BE2C (cell line): ENCODE data around the gene STRBP.

Experiments
- DNase-seq: peaks from one replicate; pipeline ENCODE4 v3.0.0-alpha.2; 2020
- H3K27me3 ChIP-seq: fragments of 250-450 bp; sonication (Bioruptor Pico); 2 replicates; pipeline ENCODE4 v1.5.1; 2020; ENCODE audit warnings: mild to moderate bottlenecking
- H3K36me3 ChIP-seq: fragments of 250-450 bp; sonication (Bioruptor Pico); 2 replicates; pipeline ENCODE4 v1.5.1; 2020; ENCODE audit warnings: mild to moderate bottlenecking
- H3K4me1 ChIP-seq: fragments of 250-450 bp; sonication (Bioruptor Pico); 2 replicates; pipeline ENCODE4 v1.5.1; 2020
- H3K4me3 ChIP-seq: 2 replicates; pipeline ENCODE4 v1.5.1; 2011; ENCODE audit warnings: low read depth, low read length
- H3K9me3 ChIP-seq: fragments of 250-450 bp; sonication (Bioruptor Pico); 2 replicates; pipeline ENCODE4 v1.5.1; 2020
- TF ChIP-seq, protein P1 (sequence below): IDR thresholded peaks from 2 replicates; pipeline ENCODE4 v1.5.1; 2012; ENCODE audit warnings: mild to moderate bottlenecking, low read depth, low read length

The STRBP gene

DNA sequence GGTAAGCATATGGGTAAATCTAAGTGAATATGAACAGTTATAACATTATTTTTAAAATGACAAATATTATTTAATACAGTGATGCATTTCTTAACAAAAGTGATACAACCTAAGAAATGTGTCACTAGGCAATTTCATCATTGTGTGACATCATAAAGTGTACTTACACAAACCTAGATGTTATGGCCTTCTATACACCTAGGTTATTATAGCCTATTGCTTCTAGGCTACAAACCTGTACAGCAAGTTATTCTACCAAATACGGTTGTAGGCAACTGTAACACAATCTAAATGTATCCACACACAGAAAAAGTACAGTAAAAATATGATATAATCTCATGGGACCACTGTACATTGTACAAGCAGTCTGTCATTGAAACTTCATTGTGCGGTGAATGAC is 48.3 kb downstream of the STRBP start:
- TF ChIP-seq, protein P1, sequence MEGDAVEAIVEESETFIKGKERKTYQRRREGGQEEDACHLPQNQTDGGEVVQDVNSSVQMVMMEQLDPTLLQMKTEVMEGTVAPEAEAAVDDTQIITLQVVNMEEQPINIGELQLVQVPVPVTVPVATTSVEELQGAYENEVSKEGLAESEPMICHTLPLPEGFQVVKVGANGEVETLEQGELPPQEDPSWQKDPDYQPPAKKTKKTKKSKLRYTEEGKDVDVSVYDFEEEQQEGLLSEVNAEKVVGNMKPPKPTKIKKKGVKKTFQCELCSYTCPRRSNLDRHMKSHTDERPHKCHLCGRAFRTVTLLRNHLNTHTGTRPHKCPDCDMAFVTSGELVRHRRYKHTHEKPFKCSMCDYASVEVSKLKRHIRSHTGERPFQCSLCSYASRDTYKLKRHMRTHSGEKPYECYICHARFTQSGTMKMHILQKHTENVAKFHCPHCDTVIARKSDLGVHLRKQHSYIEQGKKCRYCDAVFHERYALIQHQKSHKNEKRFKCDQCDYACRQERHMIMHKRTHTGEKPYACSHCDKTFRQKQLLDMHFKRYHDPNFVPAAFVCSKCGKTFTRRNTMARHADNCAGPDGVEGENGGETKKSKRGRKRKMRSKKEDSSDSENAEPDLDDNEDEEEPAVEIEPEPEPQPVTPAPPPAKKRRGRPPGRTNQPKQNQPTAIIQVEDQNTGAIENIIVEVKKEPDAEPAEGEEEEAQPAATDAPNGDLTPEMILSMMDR, result no peak
- H3K4me3 ChIP-seq, result no peak overlapping the region
- peaks cover 2% of the 10 kb centered on the region; the same call in 1 of the 2 replicates for H3K4me1 ChIP-seq
- H3K9me3 ChIP-seq, result no peaks in the 10 kb centered on the region
- no peak for DNase-seq
- no peaks in the 10 kb centered on the region for H3K36me3 ChIP-seq
- no peaks in the 10 kb centered on the region for H3K27me3 ChIP-seq

DNA sequence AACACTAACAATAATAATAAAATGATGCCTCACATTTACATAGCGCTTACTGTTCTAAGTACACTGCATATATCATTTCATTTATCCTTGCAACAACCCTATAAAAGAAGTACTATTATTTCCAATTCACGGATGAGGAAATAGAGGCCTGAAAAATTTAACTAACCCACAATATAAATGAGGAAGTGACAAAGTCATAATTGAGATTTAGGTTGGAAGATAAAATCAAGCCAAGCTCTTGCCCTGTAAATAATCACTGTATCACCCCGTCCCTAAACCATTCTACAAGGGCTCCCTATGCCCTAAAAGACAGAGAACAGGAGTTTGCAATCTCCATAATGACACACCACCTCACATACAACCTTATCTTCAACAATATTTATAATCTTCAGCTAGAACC is 49.6 kb downstream of the STRBP start:
- TF ChIP-seq, protein P1, result no peak
- H3K27me3 ChIP-seq, result no peaks in the 10 kb centered on the region
- H3K9me3 ChIP-seq, result no peaks in the 10 kb centered on the region
- no peak for DNase-seq
- no peaks in the 10 kb centered on the region for H3K36me3 ChIP-seq
- H3K4me3 ChIP-seq, result no peak overlapping the region
- peaks cover 2% of the 10 kb centered on the region; the same call in 1 of the 2 replicates for H3K4me1 ChIP-seq

DNA sequence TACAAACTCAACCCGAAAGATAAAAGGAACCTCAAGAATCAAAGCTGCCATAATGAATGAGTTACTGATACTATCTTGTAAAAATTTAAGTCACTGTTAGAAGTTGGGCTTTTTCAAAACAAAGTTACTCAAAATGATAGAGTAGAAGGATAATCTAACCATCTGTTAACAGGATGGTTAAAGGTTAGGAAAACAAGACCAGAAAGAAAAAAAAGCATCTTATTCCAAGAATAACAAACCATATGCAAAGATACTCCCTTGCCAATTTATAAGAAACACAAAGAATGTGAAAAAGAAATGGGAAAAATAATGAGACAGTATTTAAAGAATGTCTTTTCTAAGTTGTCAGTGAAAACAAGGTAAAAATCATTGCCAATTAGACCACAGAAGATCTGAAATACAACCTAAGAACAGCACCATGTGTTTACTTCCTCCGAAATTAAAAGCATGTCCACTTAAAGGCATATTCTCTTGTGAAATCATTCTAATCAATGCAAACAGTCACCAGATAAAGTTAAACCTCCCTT is 51.2 kb downstream of the STRBP start:
- Histone ChIP-seq H3K4me3 (no peak overlapping the region), H3K36me3 (no peaks in the 10 kb centered on the region), H3K4me1 (peaks cover 2% of the 10 kb centered on the region; the same call in 1 of the 2 replicates), H3K27me3 (no peaks in the 10 kb centered on the region), H3K9me3 (no peaks in the 10 kb centered on the region)
- TF ChIP-seq, protein P1, result no peak
- DNase-seq, result no peak

DNA sequence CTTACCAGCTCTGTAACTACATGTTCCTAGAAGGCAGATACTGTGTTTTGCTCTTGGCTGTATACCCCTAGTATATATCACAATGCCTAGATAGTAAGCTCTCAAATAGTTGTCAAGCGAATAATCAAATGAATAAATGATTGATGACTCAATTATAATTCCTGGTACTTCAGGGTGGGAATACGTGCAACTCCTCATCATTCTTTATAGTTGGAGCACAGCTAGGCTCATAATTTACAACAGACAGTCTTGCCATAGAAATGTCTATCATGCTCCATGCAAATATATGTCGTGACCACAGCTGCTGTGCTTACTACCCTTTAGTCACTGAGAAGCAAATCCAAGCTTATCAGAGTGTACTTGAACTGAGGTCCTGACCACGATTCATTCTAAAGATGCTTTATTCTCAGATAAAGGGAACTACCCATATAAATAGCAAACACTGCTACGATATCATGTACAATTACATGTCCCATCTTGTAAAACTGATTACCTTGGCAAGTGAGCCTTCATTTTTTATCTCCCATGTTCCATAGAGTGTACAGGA is 52.1 kb downstream of the STRBP start:
- DNase-seq, result no peak
- Histone ChIP-seq H3K9me3 (no peaks in the 10 kb centered on the region), H3K36me3 (no peaks in the 10 kb centered on the region), H3K4me3 (no peak overlapping the region), H3K27me3 (no peaks in the 10 kb centered on the region), H3K4me1 (peaks cover 2% of the 10 kb centered on the region)
- TF ChIP-seq, protein P1, result no peak

DNA sequence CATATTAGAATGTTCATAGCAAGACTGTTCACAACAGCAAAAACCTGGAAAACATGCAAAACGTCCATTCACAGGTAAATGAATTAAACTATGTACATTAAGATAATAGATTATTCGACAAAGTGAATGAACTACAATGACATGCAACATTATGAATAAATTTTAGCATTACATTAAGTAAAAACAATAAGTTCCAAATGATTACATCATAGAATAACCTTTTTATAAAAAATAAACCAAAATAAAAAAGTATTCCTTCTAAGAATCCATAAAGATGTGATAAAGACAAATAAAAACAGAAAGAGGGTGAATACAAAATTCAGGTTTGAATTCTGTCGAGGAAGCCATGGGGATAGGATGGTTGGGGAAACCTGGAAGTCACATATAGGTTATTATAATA is 57.3 kb downstream of the STRBP start:
- no peak for DNase-seq
- TF ChIP-seq, protein P1, result no peak
- Histone ChIP-seq H3K9me3 (no peaks in the 10 kb centered on the region), H3K36me3 (no peaks in the 10 kb centered on the region), H3K4me3 (no peak overlapping the region), H3K4me1 (no peaks in the 10 kb centered on the region; the same call in 1 of the 2 replicates), H3K27me3 (no peaks in the 10 kb centered on the region)

- TF ChIP-seq, protein P1, result no peak
- Histone ChIP-seq H3K36me3 (no peaks in the 10 kb centered on the region), H3K9me3 (no peaks in the 10 kb centered on the region), H3K4me1 (no peaks in the 10 kb centered on the region; the same call in 1 of the 2 replicates), H3K27me3 (no peaks in the 10 kb centered on the region), H3K4me3 (no peak overlapping the region)
- DNase-seq, result no peak
Measured at GRCh38 chr9:123208626-123209174, 59.7 kb downstream of the STRBP start.
